CD4-positive, alpha-beta T cell treated with Interleukin-4 for 4 hours (primary cell): ENCODE results near the gene FAM50A.

Source experiments
- DNase-seq: peaks from one replicate; pipeline ENCODE4 v3.0.0-alpha.2; 2020

The FAM50A gene

DNA sequence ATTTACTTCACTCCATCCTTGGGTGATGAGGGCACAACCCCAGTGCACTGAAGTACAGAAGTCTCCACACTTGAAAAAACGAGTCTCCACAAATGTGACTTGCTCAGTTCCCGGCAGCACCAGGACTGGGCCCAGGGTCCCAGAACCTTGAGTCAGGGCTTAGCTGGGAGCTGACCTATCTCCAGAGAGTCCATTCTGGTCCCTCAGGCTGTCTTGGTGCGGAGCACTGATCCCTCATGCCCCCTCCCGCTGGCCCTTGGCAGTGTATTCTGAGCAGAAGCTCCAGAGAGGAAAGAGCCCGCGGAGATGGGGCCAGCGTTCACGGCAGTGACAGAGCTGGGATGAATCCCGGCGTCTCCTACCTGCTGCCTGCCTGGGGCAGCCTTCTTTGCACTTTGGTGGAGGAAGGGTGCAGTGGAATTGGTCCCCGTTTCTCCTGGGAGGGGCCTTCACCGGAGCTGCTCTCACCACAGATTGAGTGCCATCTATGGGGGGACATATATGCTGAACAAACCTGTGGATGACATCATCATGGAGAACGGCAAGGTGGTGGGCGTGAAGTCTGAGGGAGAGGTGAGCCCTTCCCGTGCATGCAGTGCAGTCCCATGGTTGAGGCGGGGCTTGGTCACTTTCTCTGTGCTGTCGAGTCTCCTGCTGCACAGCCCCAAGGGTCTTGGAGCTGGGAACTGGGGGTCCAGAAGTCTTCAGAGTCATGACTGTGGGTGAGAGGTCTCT, 3.2 kb upstream of the FAM50A start:
- DNase-seq, result no peak

DNA sequence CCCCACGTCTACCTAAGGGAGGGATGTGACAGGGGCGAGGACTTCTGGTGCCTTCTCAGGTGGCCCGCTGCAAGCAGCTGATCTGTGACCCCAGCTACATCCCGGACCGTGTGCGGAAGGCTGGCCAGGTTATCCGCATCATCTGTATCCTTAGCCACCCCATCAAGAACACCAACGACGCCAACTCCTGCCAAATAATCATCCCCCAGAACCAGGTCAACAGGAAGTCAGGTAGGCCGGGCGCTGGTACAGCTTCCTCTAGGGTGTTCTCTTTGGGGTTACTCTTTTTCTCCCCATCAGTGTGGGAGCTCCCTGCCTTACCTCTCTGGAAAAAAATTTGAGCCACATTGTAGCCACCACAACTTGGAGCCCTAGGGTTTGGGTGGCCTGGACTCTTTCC, 2.4 kb upstream of the FAM50A start:
- DNase-seq, result peak; percentile 12

DNA sequence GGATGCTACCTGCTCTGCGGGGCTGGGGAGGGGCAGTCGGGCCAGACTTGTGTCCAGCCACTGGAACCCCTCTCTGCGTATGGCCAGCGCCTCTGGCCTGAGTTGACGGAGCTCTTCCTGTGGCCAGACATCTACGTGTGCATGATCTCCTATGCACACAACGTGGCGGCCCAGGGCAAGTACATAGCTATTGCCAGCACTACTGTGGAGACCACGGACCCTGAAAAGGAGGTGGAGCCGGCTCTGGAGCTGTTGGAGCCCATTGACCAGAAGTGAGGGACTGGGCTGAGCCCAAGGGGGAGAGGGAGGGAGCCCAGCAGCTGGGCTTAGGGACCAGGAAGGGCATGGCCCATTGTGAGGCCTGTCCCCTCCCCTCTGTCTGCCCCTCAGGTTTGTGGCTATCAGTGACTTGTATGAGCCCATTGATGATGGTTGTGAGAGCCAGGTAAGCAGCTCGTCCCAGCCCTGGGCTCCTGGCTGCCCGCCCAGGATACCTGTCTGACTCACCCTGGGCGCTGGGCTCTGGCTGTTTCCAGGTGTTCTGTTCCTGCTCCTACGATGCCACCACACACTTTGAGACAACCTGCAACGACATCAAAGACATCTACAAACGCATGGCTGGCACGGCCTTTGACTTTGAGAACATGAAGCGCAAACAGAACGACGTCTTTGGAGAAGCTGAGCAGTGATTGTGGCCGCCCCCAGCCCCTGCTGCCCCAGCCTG, 1.8 kb upstream of the FAM50A start:
- no peak for DNase-seq

DNA sequence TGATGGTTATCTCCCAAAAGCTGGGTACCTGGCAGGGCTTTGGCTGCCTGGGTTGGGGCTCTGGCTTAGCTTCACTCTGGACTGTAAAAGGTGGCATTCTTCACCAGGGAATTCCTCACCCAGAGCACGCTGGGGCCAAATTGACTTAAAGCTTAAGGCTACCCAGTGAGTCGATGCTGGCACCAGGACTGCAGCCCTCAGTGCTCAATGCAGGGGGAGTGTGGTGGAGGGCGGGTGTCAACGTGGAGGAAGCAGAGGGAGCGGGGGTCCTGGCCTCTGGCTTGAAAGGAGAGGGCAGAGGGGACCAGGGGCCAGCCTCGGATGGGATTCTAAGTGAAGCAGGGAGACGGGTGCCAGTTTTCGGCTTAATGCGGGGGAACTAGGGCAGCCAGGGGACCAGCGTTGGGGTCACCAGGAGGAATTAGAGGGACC, 446 bp upstream of the FAM50A start:
- no peak for DNase-seq

DNA sequence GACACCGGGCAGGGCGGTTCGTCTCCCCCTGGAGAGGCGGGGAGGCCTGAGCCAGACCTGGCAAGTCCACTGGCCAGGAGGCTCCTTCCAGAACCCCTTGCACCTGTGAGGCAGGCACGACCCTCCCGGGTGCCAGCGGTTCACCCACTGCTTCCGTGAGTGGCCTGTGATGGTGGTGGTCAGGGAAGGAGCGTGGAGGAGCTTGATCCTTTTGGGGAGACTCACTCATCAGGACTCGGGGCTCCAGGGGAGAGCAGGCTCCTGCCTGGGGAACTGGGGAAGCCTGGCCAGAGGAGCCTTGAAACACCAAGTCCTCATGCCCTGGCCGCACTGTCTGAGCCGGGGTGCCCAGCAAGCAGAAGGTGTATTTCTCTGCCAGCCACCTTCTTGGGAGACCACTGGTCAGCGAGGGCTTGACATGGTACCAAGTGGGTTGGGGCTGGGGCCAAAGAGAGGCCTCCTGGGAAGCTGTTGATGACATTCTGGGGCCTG, 860 bp downstream of the FAM50A start:
- no peak for DNase-seq

DNA sequence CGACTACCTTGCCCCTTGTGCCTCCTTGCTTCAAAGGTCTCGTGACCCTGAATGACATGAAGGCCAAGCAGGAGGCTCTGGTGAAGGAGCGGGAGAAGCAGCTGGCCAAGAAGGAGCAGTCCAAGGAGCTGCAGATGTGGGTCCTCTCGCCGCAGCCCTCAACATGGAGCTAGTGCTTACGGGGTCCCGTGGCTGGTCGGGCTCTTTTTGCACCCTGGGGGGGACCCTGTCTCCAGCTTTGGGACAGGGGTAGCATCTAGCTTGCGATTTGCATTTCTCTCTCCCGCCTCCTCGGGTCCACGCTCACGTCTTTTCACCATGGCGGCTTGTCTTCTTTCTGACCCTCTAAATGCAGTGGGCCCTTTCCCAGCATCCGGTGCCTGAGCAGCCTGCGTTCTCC, 1.8 kb downstream of the FAM50A start:
- DNase-seq, result no peak

DNA sequence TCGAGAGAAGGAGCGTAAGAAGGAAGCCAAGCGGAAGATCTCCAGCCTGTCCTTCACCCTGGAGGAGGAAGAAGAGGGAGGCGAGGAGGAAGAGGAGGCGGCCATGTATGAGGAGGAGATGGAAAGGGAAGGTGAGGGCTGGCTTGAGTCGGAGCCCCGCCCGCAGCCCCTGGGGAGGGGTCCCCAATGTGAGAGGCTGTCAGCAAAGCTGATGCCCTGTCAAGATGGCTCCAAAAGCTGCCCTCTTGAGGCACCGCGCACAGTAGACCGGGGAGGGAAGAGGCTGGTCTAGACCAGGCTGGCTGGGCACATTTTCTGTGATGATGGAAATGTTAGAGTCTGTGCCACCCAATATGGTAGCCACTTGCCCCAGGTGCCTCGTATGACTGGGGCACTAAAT, 2.5 kb downstream of the FAM50A start:
- no peak for DNase-seq

DNA sequence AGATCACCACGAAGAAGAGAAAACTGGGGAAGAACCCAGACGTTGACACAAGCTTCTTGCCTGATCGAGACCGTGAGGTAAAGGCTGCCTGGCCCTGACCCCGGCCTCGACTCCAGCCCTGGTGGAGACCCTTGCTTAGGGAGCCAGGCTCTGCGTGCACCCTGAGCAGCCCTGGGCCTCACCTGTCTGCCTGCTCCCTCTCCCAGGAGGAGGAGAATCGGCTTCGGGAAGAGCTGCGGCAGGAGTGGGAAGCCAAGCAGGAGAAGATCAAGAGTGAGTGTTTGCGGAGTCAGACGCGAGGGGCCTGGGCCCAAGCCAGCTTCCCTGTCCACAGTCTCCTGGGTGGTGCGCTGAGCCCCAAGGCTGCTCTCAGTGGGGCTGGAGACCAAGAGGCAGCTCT, 4.5 kb downstream of the FAM50A start:
- DNase-seq, result no peak

DNA sequence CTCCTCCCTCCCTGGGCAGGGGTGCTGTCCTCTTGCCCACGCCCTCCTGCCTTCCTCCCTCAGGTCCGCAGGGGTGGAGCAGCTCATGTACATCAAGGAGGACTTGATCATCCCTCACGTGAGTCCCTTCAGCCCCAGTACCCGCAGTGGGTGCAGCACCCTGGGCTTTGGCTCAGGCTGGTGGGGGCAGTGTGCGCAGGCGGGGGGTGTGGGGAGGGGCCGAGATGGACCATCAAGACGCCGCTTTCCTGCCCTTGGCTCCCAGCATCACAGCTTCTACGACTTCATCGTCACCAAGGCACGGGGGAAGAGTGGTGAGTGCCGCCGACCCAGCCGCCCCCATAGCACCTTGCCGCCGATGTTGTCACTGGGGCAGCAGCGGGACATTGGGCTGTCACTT, 5.7 kb downstream of the FAM50A start:
- DNase-seq, result no peak

DNA sequence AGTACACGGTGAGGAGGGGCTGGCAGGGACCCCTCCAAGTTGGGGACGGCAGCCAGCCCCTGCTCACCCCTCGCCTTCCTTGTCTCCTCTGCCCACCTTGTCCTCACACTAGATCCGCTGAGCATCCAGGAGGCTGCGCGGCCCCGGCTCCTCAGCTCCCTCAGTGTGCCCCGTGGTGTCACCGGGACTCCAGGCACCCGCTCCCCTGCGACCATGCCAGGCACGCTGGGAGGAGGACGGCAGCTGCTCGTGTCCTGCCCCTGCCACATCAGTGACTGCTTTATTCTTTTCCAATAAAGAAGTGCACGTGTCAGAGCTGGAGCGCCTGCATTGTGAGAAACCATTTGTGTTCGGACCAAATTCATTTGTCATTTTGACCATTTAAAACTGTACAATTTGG, 6.4 kb downstream of the FAM50A start:
- DNase-seq, result no peak

DNA sequence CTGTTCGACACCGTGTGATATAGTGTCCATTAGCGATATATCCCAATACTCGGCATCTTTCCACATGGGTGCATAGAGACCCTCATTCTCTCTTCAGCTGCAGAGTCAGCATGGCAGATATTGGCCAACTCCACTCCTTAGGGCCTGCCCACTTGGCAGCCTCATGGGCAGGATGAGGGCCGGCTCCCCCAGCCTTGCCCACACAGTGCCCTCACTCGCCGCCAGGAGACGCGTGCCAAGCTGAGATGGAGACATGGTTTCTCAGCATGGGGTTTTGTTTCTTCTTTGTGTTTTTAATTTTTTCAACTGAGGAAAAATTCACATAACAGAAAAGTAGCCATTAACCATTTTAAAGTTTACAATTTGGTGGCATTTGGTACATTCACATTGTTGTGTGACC, 8.9 kb downstream of the FAM50A start:
- DNase-seq, result no peak

DNA sequence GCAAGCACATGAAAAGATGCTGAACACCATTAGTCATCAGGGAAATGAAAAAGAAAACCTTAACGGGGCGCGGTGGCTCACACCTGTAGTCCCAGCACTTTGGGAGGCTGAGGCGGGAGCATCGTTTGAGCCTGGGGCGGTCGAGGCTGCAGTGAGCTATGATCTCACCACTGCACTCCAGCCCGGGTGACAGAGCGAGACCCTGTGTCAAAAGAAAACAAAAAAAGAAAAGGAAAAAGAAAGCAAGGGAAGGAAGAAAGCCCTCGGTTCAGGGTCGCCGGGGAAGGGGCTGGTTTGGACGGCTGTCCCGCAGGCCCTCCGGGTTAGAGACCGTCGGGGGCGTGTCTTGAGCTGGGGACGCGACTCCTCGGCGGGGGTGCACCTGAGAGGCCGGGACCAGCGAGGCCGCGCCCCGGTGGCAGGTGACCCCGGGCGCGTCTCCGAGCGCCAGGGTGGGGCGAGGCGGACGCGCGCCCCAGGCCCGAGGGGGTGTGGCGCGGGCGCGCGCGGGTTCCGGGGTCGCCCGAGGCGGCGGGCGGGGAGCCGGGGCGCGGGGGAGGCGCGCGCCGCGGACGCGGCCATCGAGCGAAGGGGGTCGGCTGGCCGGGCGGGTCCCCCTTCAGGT, 13.7 kb downstream of the FAM50A start:
- peak; percentile 61 for DNase-seq

DNA sequence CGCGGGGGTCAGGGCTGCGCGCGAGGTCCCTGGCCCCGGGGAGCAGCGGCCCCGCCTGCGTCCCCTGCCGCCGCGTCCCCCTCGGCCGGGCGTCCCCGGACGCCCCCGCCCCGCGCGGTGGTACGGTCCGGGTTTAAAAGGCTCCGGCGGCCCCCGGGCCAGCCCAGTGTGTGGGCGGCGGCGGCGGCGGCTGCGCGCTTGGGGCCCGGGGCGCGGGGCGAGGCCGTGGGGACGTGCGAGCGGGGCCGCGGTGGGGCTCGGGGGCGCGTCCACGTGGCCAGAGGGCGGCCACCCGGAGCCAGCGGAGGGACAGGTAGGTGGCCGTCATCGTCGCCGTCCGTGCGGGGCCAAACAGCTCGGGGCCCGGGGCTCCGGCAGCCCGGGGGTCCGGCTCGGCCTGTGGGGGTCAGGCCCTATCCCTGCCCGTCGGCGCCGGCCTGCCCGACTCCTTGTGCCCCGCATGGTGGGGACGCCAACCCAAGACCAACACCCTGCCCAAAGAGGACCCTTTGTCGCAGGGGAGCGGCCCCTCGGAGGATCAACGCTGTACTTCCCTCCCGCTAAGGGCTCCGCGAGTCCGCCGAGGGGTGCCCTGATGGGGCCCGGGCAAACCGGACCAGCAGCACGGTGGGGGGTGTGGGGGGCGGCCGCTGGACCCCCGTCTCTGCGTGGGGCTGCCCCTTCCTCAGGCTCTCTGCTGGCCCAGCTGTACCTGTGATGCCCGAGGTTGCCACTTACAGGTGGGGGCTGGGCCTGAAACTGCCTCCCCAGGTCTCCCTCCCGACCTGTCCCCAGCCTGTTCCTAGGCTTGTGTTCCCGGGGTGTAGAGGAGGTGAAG, 14.4 kb downstream of the FAM50A start, which contains the start of gene PLXNA3:
Gene PLXNA3, plus strand, starts transcription at position 166 of the 838 bp plus-strand sequence. CDS start 1,903 bp downstream, outside the sequence.
- peak; percentile 59 for DNase-seq

DNA sequence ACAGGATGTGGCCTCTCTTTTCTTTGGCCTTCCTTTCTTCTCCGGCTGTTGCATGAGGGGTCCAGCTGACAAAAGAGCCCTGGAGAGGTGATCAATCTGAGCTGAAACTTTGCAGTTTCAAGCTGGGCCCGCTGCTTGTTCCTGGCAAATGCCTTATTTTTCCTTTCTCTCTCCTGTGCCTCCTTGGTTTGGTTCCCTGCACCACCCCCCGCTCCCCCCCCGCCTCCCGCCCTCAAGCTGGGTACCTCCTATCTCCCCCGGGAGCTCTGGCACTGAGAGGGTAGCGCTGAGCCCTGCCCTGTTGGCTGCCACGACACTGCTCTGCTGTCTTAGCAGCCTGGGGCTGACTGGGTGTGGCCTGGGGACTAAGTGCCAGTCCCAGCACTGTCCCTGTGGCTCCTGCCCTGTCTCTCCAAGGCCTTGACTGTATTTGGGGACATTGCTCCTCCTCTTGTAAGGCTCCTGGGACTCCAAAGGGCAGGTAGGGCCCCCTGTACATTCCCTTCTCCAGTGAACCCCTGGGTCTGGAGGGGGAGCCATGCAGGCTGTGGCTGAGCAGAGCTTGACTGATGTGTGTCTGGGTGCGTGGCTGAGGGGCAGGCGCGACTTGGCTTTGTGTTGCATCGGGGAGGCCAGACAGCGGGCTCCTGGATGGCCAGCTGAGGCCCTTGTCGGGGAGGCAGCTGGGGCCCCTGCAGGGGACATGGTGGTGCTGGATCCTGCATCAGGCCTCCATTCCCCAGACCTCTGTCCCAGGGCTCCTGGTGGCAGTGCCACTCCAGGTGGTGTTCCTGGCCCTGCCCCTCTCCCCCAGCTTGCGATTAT, 15.2 kb downstream of the FAM50A start:
- DNase-seq, result peak; percentile 9

DNA sequence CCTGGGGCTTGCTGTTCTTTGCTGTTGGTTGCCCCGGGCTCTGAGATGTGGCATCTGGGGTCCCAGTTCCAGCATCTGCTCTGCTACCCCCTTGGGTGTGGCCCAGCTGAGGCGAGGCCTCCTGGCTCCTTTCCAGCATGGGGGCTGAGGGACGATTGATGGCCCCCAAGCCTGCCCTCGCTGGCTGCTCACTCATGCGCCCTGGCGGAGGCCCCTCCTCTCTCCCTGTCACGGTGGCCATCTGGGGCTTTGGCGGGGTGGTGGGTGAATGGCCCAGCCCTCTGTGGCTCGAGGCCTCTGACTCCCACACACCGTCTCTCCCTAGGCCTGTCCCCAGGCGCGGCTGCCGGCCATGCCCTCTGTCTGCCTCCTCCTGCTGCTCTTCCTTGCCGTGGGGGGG, 15.9 kb downstream of the FAM50A start:
- no peak for DNase-seq

DNA sequence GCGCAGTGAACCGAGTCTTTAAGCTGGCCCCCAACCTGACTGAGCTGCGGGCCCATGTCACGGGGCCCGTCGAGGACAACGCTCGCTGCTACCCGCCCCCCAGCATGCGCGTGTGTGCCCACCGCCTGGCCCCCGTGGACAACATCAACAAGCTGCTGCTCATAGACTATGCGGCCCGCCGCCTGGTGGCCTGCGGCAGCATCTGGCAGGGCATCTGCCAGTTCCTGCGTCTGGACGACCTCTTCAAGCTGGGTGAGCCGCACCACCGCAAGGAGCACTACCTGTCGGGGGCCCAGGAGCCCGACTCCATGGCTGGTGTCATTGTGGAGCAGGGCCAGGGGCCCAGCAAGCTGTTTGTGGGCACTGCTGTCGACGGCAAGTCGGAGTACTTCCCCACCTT, 16.4 kb downstream of the FAM50A start:
- no peak for DNase-seq

DNA sequence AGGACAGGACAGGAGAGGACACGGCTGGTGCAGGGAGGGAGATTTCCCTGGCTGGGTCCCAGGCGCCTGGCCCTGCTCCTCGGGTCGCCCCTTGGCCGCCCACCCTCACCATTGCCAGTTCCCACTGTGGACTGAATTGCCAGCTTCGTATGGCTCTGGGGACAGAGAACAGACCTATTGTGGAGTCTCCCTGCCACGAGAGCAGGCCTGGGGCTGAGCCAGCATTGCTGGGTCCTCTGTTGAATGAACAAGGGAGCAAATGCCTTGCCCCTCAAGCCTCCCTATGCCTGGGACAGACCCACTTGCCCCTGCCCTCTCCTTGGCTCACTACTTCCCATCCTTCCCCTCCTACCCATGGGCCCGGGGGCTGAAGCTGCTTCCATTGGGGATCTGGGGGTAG, 18.5 kb downstream of the FAM50A start:
- no peak for DNase-seq

DNA sequence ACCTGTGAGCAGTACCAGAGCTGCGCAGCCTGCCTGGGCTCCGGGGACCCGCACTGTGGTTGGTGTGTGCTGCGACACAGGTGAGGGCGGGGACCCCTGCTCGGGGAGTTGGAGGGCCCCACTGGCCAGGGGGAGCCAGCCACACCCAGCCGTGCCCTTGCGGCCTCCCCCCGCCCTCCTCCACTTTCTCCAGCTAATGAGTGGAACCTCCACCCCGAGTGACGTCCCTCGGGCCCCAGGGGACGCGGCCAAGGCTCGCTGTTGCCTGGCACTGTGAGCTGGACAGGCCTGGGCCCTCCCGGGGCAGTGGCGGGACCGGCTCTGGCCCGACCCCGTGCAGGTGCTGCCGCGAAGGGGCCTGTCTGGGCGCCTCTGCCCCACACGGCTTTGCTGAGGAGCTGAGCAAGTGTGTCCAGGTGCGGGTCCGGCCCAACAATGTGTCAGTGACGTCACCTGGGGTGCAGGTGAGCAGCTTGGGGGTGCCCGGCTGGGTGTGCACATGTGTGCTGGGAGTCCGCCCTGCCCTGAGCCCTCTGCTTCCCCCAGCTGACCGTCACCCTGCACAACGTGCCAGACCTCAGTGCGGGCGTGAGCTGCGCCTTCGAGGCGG, 19.8 kb downstream of the FAM50A start:
- DNase-seq, result no peak

DNA sequence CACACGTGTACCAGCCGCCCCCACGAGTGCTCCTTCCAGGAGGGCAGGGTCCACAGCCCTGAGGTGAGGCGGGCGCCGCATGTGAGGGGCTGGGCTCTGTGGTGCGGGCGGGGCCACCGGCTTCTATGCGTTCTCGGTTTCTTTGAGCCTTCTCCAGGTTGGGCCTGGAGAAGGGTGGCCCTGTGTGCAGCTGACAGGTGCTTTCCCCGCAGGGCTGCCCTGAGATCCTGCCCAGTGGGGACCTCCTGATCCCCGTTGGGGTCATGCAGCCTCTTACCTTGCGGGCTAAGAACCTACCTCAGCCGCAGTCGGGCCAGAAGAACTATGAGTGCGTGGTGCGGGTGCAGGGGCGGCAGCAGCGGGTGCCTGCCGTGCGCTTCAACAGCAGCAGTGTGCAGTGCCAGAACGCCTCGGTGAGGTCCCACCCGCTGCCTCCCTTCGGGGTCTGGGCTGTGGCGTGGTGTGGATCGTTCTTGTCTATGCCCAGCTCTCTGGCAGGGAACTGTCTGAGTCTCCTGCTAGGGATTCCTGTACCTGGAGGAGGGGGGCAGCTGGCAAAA, 20.9 kb downstream of the FAM50A start:
- DNase-seq, result no peak

DNA sequence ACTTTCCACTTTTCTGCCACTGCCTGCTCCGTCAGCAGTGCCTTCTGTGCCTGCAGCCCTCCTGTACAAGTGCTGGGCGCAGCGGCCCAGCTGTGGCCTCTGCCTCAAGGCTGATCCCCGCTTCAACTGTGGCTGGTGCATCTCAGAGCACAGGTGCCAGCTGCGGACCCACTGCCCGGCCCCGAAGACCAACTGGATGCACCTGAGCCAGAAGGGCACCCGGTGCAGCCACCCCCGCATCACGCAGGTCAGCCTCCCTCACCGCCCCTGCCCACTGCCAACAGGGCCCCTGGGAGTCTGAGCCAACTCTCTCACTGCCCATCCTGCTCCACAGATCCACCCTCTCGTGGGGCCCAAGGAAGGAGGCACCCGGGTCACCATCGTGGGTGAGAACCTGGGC, 21.7 kb downstream of the FAM50A start:
- no peak for DNase-seq

DNA sequence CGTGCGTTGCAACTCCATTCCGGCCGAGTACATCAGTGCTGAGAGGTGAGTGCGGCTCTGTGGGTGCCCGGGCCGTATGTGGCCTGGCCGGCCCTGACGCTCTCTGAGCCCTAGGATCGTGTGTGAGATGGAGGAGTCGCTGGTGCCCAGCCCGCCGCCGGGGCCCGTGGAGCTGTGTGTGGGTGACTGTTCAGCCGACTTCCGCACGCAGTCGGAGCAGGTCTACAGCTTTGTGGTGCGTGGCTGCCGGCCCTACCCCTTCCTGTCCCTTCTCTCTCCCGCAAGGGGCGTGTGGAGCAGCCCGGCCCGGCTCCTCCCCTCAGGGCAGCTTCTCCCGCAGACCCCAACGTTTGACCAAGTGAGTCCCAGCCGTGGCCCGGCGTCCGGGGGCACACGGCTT, 22.1 kb downstream of the FAM50A start:
- DNase-seq, result no peak
